ENCODE data around the gene CLTA.
"Not testable (repeated sequence)": the region's sequence is repeated elsewhere in the genome, so short reads cannot be mapped to it uniquely, and the experiment has no call there.

Gene CLTA

GRCh38 chr9:36191290-36191645 is 547 bp downstream of the CLTA start:
- no peak for DNase-seq (ENCODE audit: low spot score)

DNA sequence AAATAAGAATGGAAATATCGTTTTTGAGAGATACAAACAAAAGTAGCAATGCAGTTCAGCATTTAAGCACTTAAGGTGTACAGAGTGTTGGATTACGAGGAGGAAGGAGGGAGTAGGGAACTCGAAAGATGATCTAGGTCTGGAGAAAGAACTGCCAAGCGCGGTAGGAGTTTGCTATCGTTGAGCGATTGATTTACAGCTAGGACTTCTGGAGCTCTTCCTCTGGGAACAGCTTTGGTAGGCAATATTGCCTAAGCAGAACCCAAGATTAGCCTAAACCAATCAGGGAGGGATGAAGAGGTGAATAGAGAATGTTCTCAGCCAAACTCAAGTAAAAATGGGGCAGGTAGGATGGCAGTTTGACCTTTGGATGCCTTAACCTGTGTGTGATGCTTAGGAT is 965 bp downstream of the CLTA start:
- no peak for DNase-seq (ENCODE audit: low spot score)

GRCh38 chr9:36192196-36192595 is 1.5 kb downstream of the CLTA start:
- no peak for DNase-seq (ENCODE audit: low spot score)

DNA sequence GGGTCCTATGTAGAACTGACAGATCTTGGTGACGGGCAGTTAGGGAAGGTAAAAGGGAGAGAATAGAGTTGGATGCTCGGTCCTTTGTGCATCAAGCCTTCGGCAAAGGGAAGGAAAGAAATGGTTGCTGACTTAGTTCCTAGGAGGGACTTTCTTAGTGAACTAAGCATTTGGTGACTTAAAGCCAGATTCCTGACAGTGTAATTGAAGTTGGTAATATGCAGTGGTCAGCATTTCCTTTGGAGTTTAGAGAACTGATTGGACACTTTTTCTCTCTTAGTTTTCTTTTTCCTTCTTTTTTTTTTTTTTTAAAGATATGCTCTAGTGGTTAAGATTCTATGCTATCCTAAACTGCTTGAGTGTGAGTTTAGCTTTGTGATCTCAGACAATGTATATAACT is 2.3 kb downstream of the CLTA start:
- DNase-seq (ENCODE audit: low spot score), result no peak

DNA sequence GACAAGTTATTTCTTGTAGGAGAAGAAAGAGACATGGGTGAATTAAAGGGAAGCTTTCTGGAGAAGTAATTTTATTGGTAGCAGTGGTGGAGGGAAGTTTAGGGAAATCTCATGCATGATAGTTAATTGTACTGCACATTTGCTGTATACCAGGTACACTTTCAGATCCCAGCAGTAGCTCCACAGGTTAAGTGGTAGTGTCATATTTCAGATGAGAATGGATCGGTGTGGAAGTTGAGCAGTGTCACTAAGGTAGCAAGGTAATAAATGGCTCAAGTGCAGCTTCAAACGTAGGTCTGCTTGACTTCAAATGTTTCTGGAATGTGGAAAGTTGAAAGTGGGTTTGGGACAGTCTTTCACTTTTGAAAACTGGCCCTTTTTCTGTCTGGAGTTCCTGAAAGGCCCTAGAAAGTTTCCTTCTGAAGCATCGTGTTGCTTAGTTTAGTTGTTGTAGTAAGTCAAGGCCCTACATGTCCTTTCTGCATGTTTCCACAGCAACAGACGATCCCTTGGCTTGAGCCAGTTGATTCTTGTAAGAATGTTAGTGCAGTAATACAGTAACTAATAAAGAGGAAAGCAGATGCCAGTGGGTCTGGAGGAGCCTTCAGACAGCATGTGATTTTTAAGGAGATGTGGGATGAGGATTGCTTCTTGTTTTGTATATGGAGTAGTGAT is 3.7 kb downstream of the CLTA start:
- no peak for DNase-seq (ENCODE audit: low spot score)

- DNase-seq (ENCODE audit: low spot score), result no peak
These were observed 14.3 kb downstream of the CLTA start for GRCh38 chr9:36204906-36205547.

DNA sequence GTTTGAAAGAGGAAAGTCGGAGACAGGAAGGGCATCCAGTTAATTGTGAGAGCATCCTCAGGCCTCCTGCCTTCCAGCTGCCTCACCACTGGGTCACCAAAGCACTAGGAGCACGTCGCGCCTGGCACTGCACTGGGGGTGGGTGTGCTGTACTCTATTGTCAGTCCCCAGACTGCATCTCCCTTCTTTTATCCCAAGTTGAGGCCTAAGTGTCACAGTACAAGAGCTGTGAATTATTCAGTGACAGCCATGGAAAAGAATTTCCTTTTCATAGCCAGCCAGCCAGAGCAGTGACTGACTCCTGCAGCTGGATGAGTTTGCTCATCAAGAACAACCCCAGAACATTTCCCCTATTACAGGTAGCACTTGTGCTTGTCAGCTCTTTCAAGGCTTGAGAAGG is 16.3 kb downstream of the CLTA start:
- DNase-seq (ENCODE audit: low spot score), result no peak

- DNase-seq (ENCODE audit: low spot score), result no peak
These were observed 16.9 kb downstream of the CLTA start for GRCh38 chr9:36207546-36208012.

- DNase-seq (ENCODE audit: low spot score), result no peak
These were observed 18.0 kb downstream of the CLTA start for GRCh38 chr9:36208521-36209253.

DNA sequence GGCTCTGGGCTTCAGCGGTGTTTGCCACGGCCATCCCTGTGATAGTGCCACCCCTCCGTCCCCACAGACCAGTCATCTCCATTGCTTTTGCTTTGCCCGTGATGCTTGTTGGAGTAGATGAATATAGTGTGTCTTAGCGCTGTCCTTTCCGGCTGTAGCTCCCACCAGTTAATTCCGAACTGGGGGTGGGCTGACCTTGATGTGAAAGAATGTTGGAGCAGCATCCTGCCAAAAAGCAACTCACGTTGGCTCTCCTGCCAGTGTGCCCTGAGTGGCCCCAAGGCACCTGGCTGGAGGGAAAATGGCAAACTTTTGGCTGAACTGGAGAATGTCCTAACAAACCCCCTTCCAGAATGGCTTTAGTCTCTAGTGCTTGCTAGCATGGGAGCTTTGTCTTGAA is 20.0 kb downstream of the CLTA start:
- no peak for DNase-seq (ENCODE audit: low spot score)

GRCh38 chr9:36211510-36211909 is 20.8 kb downstream of the CLTA start:
- DNase-seq (ENCODE audit: low spot score), result no peak

GRCh38 chr9:36213387-36213786 is 22.7 kb downstream of the CLTA start:
- no peak for DNase-seq (ENCODE audit: low spot score)

DNA sequence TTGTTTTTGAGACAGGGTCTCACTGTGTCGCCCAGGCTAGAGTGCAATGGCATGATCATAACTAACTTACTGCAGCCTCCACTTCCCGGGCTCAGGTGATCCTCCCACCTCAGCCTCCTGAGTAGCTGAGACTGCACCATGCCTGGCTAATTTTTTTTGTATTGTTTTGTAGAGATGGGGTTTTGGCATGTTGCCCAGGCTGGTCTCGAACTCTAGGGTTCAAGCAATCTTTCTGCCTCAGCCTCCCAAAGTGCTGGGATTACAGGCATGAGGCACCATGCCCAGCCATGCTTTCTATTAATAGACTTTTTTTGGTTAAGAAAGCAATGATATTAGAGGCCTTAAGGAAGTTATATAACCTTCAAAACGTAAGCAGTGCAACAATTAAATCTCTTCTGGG is 23.3 kb downstream of the CLTA start:
- DNase-seq (ENCODE audit: low spot score), result no peak

- DNase-seq (ENCODE audit: low spot score), result no peak
These were observed 23.9 kb downstream of the CLTA start for GRCh38 chr9:36214571-36214970.

DNA sequence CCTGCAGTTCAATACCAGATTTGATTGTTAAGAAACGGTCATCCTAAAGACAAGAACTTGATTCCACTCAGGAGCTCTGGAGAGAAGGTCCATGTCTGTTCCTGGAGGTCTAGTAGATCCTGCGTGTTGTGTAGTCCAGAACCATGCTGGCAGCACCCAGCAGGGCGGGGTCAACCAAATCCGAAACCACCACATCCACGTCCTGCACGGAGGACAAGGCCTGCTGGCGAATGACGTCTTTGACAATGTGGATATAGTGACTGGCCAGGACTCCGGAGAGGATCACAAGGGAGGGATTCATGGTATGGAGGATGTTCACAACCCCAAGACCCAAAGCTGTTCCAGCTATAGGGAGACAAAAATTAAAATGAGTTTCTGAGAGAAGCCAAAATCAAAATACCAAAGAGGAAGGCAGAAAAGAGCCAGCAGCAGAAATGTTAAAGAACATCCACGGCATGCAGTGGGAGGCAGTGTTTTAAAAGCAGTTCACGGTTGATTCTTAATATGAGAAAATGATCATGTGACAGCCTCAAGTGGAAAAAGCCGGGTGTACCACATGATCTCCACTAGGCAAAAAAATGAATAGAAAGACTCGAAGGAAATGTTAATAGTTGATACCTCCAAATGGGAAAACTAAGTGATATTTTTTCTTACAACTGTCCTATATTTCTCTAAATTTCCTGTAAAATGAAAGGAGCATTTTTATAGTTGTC is 26.7 kb downstream of the CLTA start:
- no peak for DNase-seq (ENCODE audit: low spot score)

GRCh38 chr9:36218011-36218410 is 27.3 kb downstream of the CLTA start:
- DNase-seq (ENCODE audit: low spot score), result no peak

DNA sequence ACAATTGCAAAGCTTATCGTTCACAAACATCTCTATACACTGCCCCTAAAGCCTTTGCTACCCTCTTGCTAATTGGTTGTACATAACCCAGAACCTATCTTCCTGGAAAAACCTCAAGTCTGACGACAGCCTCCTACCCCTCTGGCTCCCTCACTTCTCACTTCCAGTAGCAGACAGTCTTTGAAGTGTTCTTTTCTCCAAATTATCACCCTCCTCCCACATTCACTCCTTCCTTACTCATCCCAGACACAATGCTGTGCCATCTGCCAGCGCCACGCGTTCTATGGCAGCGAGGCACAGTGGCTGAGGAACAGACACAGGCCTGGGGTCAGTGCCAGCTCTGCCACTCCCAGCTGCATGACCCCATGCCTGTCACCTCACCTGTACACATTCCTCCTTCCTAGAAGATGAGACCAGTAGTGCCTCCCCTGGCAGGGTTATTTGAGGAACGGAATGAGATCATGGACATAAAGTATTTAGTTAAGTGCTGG is 27.7 kb downstream of the CLTA start:
- no peak for DNase-seq (ENCODE audit: low spot score)

DNA sequence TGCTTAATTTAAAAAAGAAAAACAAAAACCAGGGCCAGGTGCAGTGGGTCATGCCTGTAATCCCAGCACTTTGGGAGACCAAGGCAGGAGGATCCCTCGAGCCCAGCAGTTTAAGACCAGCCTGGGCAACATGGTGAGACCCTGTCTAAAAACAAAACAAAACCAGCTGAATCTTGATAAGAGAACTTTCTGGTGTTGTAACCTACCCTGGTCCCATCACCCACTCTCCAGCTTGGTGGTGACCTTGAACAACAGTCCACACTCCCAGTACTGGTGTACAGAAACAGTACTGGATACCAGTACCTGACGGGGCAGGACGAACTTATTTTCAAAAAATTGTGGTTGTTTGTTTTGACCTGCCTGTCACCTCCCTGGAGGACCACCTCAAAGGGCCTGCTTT is 30.9 kb downstream of the CLTA start:
- DNase-seq (ENCODE audit: low spot score), result no peak

DNA sequence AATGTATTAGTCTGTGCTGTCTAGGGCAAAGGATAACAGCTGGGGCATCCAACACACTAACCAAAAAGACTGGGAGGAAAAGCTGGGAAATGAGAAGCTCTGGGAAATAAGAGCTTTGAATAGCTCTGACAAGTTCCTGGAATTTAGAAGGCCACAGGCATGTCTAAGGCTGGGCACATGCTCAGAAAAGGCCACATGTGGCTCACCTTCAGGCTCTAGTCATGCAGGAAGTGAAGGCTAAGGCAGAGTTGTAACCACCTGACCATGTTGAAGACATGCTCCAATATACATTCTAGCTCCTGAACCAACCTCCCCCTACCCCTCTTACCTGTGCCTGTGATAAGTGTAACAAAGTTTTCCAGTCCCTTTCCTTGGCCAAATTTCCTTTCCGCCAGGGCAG is 31.7 kb downstream of the CLTA start:
- no peak for DNase-seq (ENCODE audit: low spot score)

DNA sequence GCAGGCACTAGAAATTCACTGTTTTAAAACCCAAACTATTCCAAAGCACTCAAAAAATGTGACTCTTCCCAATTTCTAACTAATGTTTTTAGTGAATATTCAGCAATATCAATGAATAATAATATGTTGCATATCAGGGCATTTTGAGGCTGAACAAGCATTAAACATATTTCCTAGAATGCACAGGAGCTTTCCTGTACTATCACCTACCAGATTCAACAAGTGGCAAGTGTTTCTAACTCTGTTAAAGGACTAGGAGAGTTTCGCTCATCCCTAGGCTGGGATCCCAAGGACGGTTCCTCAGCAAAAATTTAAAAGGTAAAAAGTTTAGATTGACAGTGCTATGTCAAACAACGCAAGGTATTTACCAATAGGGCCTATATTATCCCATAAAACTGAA is 46.5 kb downstream of the CLTA start:
- no peak for DNase-seq (ENCODE audit: low spot score)

GRCh38 chr9:36239205-36239604 is 48.5 kb downstream of the CLTA start:
- not testable (repeated sequence) for DNase-seq (ENCODE audit: low spot score)

- not testable (repeated sequence) for DNase-seq (ENCODE audit: low spot score)
These were observed 49.0 kb downstream of the CLTA start for GRCh38 chr9:36239675-36240074.

- DNase-seq (ENCODE audit: low spot score), result no peak
These were observed 55.2 kb downstream of the CLTA start for GRCh38 chr9:36245906-36246305.

Data from LoVo (cell line).